ENCODE measurements around the gene ANKRD44. TPM values are rescaled to one million over a fixed set of nuclear protein-coding genes. Genes with fewer than 3 reads are reported as not detected.

Gene ANKRD44
- total and polyA plus RNA-seq, 2 of the 8 experiments (the other 6 are each of a cell fraction or from before 2014, with no cell fraction given), result 1.2 to 1.3 TPM

GRCh38 chr2:196952936-196953335, 357.6 kb downstream of the ANKRD44 start (continued):
- TF ChIP-seq ATF2 (IDR thresholded peaks at IDR 0.05; ENCODE audit: low read length) (no peak), PHF8 (conservative IDR thresholded peaks at IDR 0.05; ENCODE audit: low read depth, low read length) (no peak), TCF12 (IDR thresholded peaks at IDR 0.05; ENCODE audit: low read depth, low read length) (no peak), EGR1 (IDR thresholded peaks at IDR 0.05; ENCODE audit: borderline replicate concordance, low read depth, low read length) (no peak)

All from H1 (cell line).